Measurements from ENCODE around the gene RING1. TPM values are rescaled to one million over a fixed set of nuclear protein-coding genes. Genes with fewer than 3 reads are reported as not detected.

Gene RING1
- total and polyA plus RNA-seq, 10 of the 15 experiments (the other 5 are each of a cell fraction or from before 2014, with no cell fraction given), result 2.0 to 27.2 (median 15.8) TPM

- TF ChIP-seq, protein P1, sequence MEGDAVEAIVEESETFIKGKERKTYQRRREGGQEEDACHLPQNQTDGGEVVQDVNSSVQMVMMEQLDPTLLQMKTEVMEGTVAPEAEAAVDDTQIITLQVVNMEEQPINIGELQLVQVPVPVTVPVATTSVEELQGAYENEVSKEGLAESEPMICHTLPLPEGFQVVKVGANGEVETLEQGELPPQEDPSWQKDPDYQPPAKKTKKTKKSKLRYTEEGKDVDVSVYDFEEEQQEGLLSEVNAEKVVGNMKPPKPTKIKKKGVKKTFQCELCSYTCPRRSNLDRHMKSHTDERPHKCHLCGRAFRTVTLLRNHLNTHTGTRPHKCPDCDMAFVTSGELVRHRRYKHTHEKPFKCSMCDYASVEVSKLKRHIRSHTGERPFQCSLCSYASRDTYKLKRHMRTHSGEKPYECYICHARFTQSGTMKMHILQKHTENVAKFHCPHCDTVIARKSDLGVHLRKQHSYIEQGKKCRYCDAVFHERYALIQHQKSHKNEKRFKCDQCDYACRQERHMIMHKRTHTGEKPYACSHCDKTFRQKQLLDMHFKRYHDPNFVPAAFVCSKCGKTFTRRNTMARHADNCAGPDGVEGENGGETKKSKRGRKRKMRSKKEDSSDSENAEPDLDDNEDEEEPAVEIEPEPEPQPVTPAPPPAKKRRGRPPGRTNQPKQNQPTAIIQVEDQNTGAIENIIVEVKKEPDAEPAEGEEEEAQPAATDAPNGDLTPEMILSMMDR (IDR thresholded peaks at IDR 0.05 in 2 of 3, conservative IDR thresholded peaks at IDR 0.05 in 1 of 3; ENCODE audit: control insufficient read depth in 2 of 3, extremely low read depth in 1 of 3, insufficient read depth in 1 of 3, low read depth in 3 of 3, low read length in 3 of 3), result peak; percentile 72 to 81 (median 73)
These were observed 10.8 kb upstream of the RING1 start (continued) for GRCh38 chr6:33197431-33198048.

DNA sequence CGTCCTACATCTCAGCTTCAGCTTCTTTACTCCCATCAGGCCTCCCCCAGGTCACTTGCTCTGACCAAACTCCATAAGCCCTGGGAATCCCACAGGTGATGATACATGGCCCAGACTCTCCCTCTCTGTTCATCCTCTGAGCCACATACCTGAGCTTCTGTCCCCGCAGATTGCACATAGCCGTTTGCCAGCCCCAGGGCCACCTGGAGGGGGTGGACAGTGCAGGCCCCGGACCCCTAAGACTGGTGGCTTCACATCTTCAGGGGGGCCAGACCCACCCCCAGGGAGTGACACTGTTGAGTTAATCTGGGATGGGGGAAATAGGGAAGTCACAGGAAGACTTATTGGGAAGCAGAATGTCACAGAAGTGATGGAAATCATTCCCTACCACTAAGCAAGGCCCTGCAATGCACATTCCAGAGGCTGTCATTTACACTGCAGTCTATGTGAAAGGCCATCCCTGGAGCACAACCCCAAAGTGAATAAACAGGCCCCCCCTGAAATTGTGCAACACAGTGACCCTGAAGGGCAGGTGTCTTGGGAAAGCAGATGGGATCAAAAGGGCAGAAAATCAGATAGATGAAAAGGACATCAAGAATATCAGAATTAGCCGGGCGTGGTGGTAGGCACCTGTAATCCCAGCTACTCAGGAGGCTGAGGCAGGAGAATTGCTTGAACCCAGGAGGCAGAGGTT lies 10.0 kb upstream of the RING1 start:
- H3K9me3 ChIP-seq (replicated peaks; ENCODE audit: control insufficient read depth, insufficient read depth, low read length), result no peaks in the 10 kb centered on the region
- H3K79me2 ChIP-seq (ENCODE audit: control insufficient read depth, insufficient read depth, low read length), result peaks cover 33% of the 10 kb centered on the region
- 69% methylated on average over 6 of the region's 6 CpGs for WGBS (ENCODE audit: insufficient coverage, insufficient replicate concordance, low lambda C conversion rate, missing lambda C conversion rate)

More for the DNA sequence above, 10.0 kb upstream of the RING1 start:
- POLR2A ChIA-PET, result interaction anchor here (0.7 to 1.1 kb wide), 3 partner anchors 11 to 50 kb away, joined by 3 to 5 read pairs (median 4); partner anchors contain the start of gene RING1
- ATAC-seq (no peak), DNase-seq (ENCODE audit: low read depth, low spot score) (no peak), FAIRE-seq (no peak)
- peak overlapping the region; percentile 27; the same call in 1 of the 2 replicates for H3K4me2 ChIP-seq (ENCODE audit: control insufficient read depth, insufficient read depth)
- no peak overlapping the region for H2AFZ ChIP-seq (ENCODE audit: control insufficient read depth, low read depth, low read length)
- TF ChIP-seq E2F8 (IDR thresholded peaks at IDR 0.05; ENCODE audit: low read depth, partially characterized antibody) (no peak), SMAD5 (IDR thresholded peaks at IDR 0.05; ENCODE audit: low read depth) (no peak), TAF1 (IDR thresholded peaks at IDR 0.05; ENCODE audit: borderline replicate concordance, low read depth, low read length) (no peak), ZNF384 (IDR thresholded peaks at IDR 0.05; ENCODE audit: borderline replicate concordance, low read depth, low read length) (no peak), JUND (IDR thresholded peaks at IDR 0.05; ENCODE audit: low read depth, low read length) (no peak), EED (IDR thresholded peaks at IDR 0.05; ENCODE audit: low read depth) (no peak), RAD21 (IDR thresholded peaks at IDR 0.05; ENCODE audit: insufficient read depth, low read depth, low read length) (no peak), CHD2 (IDR thresholded peaks at IDR 0.05; ENCODE audit: borderline replicate concordance, low read depth, low read length) (no peak)
- TF ChIP-seq, protein P2, sequence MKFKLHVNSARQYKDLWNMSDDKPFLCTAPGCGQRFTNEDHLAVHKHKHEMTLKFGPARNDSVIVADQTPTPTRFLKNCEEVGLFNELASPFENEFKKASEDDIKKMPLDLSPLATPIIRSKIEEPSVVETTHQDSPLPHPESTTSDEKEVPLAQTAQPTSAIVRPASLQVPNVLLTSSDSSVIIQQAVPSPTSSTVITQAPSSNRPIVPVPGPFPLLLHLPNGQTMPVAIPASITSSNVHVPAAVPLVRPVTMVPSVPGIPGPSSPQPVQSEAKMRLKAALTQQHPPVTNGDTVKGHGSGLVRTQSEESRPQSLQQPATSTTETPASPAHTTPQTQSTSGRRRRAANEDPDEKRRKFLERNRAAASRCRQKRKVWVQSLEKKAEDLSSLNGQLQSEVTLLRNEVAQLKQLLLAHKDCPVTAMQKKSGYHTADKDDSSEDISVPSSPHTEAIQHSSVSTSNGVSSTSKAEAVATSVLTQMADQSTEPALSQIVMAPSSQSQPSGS (IDR thresholded peaks at IDR 0.05; ENCODE audit: low read length), result no peak
- SMC1A ChIA-PET (ENCODE audit: uncharacterized antibody, unreplicated experiment), result interaction anchor here (0.8 to 1.6 kb wide), 10 partner anchors 10 to 84 kb away, joined by 3 to 5 read pairs (median 4); partner anchors contain the start of gene RING1
- RAD21 ChIA-PET (ENCODE audit: unreplicated experiment), result interaction anchor here (0.6 to 1.7 kb wide), 11 partner anchors 10 to 208 kb away, joined by 3 to 9 read pairs (median 3); partner anchors contain the start of gene RING1
- H3K36me3 ChIP-seq (ENCODE audit: control insufficient read depth in 2 of 2, insufficient read depth in 2 of 2, low read length in 1 of 2), result peaks cover 17 to 38% of the 10 kb centered on the region in 2 experiments
- no peaks in the 10 kb centered on the region for H4K20me1 ChIP-seq (ENCODE audit: control insufficient read depth, insufficient read depth)
- TSS peak; percentile 50 for BruUV-seq (replicated peaks)
- no peaks in the 10 kb centered on the region for H3K27me3 ChIP-seq (replicated peaks in 1 of 2; ENCODE audit: control insufficient read depth in 2 of 2, insufficient read depth in 2 of 2, low read length in 1 of 2)
- H3K4me1 ChIP-seq (ENCODE audit: control insufficient read depth, insufficient read depth, low read length), result peaks cover 21% of the 10 kb centered on the region
- intact Hi-C loops (cut with micrococcal nuclease; ENCODE audit: unreplicated experiment) (no loop called here), in situ Hi-C loops (cut with MboI) (no loop called here)
- CTCF ChIA-PET, result interaction anchor here (0.7 to 5.8 kb wide), 30 partner anchors 10 to 353 kb away, joined by 3 to 41 read pairs (median 4); partner anchors contain the start of gene RING1
- H3K27ac ChIP-seq (ENCODE audit: control insufficient read depth, insufficient read depth), result no peak overlapping the region
- no peak overlapping the region for H3K9ac ChIP-seq (ENCODE audit: control insufficient read depth, insufficient read depth, low read length)
- no peak overlapping the region for H3K4me3 ChIP-seq
